ENCODE results near the gene DNAAF8.

The DNAAF8 gene

DNA sequence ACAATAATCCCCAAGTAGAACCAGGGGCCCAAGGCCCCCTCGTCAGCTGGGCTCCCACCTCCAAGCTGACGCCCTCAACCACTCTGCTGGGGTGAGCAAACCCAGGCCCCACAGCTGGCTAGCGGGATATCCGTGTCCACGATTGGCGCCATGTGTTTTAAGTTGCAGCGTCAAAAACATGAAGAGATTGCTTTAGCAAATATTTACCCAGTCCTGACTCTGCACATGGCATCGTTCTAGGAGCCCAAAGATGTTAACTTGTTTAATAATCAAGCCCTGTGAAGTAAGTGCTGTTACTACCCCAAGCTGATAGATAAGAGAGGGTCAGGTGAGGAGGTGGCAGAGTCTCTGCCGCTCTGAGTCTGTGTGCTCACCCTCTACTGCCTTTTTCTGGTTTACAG, 54.2 kb downstream of the DNAAF8 start:
- H3K36me3 ChIP-seq (ENCODE audit: control insufficient read depth, low read length) = no peaks in the 10 kb centered on the region
- H3K79me2 ChIP-seq (ENCODE audit: control insufficient read depth, low read length) = no peaks in the 10 kb centered on the region
- H3K4me2 ChIP-seq (ENCODE audit: low read length) = no peak overlapping the region
- no peaks in the 10 kb centered on the region for H4K20me1 ChIP-seq (ENCODE audit: control insufficient read depth, insufficient read depth, low read depth, low read length)
- no peaks in the 10 kb centered on the region for H3F3A ChIP-seq (ENCODE audit: control insufficient read depth, insufficient read depth)
- no peak overlapping the region for H3K4me3 ChIP-seq (ENCODE audit: low read length)
- TF ChIP-seq, protein P1, sequence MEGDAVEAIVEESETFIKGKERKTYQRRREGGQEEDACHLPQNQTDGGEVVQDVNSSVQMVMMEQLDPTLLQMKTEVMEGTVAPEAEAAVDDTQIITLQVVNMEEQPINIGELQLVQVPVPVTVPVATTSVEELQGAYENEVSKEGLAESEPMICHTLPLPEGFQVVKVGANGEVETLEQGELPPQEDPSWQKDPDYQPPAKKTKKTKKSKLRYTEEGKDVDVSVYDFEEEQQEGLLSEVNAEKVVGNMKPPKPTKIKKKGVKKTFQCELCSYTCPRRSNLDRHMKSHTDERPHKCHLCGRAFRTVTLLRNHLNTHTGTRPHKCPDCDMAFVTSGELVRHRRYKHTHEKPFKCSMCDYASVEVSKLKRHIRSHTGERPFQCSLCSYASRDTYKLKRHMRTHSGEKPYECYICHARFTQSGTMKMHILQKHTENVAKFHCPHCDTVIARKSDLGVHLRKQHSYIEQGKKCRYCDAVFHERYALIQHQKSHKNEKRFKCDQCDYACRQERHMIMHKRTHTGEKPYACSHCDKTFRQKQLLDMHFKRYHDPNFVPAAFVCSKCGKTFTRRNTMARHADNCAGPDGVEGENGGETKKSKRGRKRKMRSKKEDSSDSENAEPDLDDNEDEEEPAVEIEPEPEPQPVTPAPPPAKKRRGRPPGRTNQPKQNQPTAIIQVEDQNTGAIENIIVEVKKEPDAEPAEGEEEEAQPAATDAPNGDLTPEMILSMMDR (IDR thresholded peaks at IDR 0.05; ENCODE audit: low read depth, low read length, poor library complexity, severe bottlenecking) = no peak
- no peak for TF ChIP-seq EZH2phosphoT487 (IDR thresholded peaks at IDR 0.05; ENCODE audit: borderline replicate concordance, low read length)
- no peaks in the 10 kb centered on the region for H3K9me2 ChIP-seq (replicated peaks; ENCODE audit: control insufficient read depth, low read length)
- no peak overlapping the region for H3K27ac ChIP-seq (ENCODE audit: low read depth, low read length)
- no peaks in the 10 kb centered on the region for H3K9me3 ChIP-seq (ENCODE audit: control insufficient read depth, insufficient read depth, low read length)
- no peaks in the 10 kb centered on the region for H3K27me3 ChIP-seq (ENCODE audit: control insufficient read depth, low read length)
- no peaks in the 10 kb centered on the region for H3K4me1 ChIP-seq (ENCODE audit: control insufficient read depth, low read length)

GRCh38 chr16:4788910-4789309, 54.6 kb downstream of the DNAAF8 start:
- no peaks in the 10 kb centered on the region for H3K36me3 ChIP-seq (ENCODE audit: control insufficient read depth, low read length)
- no peak overlapping the region for H3K4me3 ChIP-seq (ENCODE audit: low read length)
- H3K27me3 ChIP-seq (ENCODE audit: control insufficient read depth, low read length) = no peaks in the 10 kb centered on the region
- H3K27ac ChIP-seq (ENCODE audit: low read depth, low read length) = no peak overlapping the region
- H3K79me2 ChIP-seq (ENCODE audit: control insufficient read depth, low read length) = no peaks in the 10 kb centered on the region
- no peaks in the 10 kb centered on the region for H4K20me1 ChIP-seq (ENCODE audit: control insufficient read depth, insufficient read depth, low read depth, low read length)
- H3K4me1 ChIP-seq (ENCODE audit: control insufficient read depth, low read length) = no peaks in the 10 kb centered on the region
- no peaks in the 10 kb centered on the region for H3K9me3 ChIP-seq (ENCODE audit: control insufficient read depth, insufficient read depth, low read length)
- no peak overlapping the region for H3K4me2 ChIP-seq (ENCODE audit: low read length)
- H3F3A ChIP-seq (ENCODE audit: control insufficient read depth, insufficient read depth) = no peaks in the 10 kb centered on the region
- TF ChIP-seq, protein P1 (IDR thresholded peaks at IDR 0.05; ENCODE audit: low read depth, low read length, poor library complexity, severe bottlenecking) = no peak
- TF ChIP-seq EZH2phosphoT487 (IDR thresholded peaks at IDR 0.05; ENCODE audit: borderline replicate concordance, low read length) = no peak
- no peaks in the 10 kb centered on the region for H3K9me2 ChIP-seq (replicated peaks; ENCODE audit: control insufficient read depth, low read length)

- Histone ChIP-seq H3K4me1 (ENCODE audit: control insufficient read depth, low read length) (no peaks in the 10 kb centered on the region), H3K36me3 (ENCODE audit: control insufficient read depth, low read length) (no peaks in the 10 kb centered on the region), H3K9me3 (ENCODE audit: control insufficient read depth, insufficient read depth, low read length) (no peaks in the 10 kb centered on the region), H4K20me1 (ENCODE audit: control insufficient read depth, insufficient read depth, low read depth, low read length) (no peaks in the 10 kb centered on the region), H3K9me2 (replicated peaks; ENCODE audit: control insufficient read depth, low read length) (no peaks in the 10 kb centered on the region), H3F3A (ENCODE audit: control insufficient read depth, insufficient read depth) (no peaks in the 10 kb centered on the region), H3K79me2 (ENCODE audit: control insufficient read depth, low read length) (no peaks in the 10 kb centered on the region), H3K4me3 (ENCODE audit: low read length) (no peak overlapping the region), H3K27me3 (ENCODE audit: control insufficient read depth, low read length) (no peaks in the 10 kb centered on the region), H3K27ac (ENCODE audit: low read depth, low read length) (no peak overlapping the region), H3K4me2 (ENCODE audit: low read length) (no peak overlapping the region)
- TF ChIP-seq, protein P1 (IDR thresholded peaks at IDR 0.05; ENCODE audit: low read depth, low read length, poor library complexity, severe bottlenecking) = no peak
These were observed 55.9 kb downstream of the DNAAF8 start for GRCh38 chr16:4790261-4790660.

GRCh38 chr16:4790871-4791270, 56.5 kb downstream of the DNAAF8 start:
- Histone ChIP-seq H3K79me2 (ENCODE audit: control insufficient read depth, low read length) (no peaks in the 10 kb centered on the region), H3K9me2 (replicated peaks; ENCODE audit: control insufficient read depth, low read length) (no peaks in the 10 kb centered on the region), H3F3A (ENCODE audit: control insufficient read depth, insufficient read depth) (no peaks in the 10 kb centered on the region), H3K4me2 (ENCODE audit: low read length) (no peak overlapping the region), H3K27ac (ENCODE audit: low read depth, low read length) (no peak overlapping the region), H3K4me1 (ENCODE audit: control insufficient read depth, low read length) (no peaks in the 10 kb centered on the region), H3K9me3 (ENCODE audit: control insufficient read depth, insufficient read depth, low read length) (no peaks in the 10 kb centered on the region), H3K36me3 (ENCODE audit: control insufficient read depth, low read length) (no peaks in the 10 kb centered on the region), H3K4me3 (ENCODE audit: low read length) (no peak overlapping the region), H3K27me3 (ENCODE audit: control insufficient read depth, low read length) (no peaks in the 10 kb centered on the region), H4K20me1 (ENCODE audit: control insufficient read depth, insufficient read depth, low read depth, low read length) (no peaks in the 10 kb centered on the region)
- TF ChIP-seq, protein P1 (IDR thresholded peaks at IDR 0.05; ENCODE audit: low read depth, low read length, poor library complexity, severe bottlenecking) = no peak
- no peak for TF ChIP-seq EZH2phosphoT487 (IDR thresholded peaks at IDR 0.05; ENCODE audit: borderline replicate concordance, low read length)

Data from DOHH2 (cell line).